ENCODE data around the gene OSBPL6. TPM values are rescaled to one million over a fixed set of nuclear protein-coding genes. Genes with fewer than 3 reads are reported as not detected.

Gene OSBPL6
- total RNA-seq, 1 donor from 2014 or later = 6.4 TPM

DNA sequence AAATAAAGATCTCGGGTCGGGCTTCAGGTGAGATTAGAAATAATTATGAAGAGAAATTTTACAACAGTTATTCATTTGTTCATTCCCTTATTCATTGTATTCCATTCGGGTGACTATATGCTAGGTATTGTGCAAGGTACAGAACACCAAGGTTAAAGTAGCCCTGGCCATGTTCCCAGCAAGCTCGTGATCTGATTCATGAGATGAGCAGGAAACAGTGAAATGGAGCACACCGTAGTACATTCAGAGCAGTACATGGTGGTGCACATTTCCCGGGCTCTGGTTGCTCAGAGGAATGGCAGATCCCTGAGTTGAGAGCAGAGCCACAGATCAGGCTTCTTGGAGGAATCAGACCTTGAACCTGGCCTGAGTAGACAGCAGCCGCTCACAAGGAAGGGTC lies 168.9 kb downstream of the OSBPL6 start:
- H3K27ac ChIP-seq (replicated peaks) = no peak overlapping the region
- H3K9me3 ChIP-seq (replicated peaks) = peaks cover 14% of the 10 kb centered on the region
- intact Hi-C loops (cut with micrococcal nuclease) = no loop called here

DNA sequence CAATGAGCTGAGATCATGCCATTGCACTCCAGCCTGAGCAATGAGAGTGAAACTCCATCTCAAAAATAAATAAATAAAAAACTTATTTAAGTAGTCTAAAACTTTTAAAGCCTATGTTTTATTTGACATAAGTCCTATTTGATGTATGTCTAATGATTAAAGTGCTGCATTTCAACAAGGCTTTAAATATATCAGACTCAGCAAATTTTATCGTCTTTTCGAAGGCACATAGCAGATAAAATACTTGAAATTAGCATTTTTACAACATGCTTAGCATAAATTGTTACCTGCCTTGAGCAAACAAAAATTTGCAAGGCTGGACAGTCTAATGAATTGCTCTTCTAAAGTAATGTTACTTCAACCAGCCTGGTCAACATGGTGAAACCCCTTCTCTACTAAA lies 170.8 kb downstream of the OSBPL6 start:
- TF ChIP-seq CTCF (IDR thresholded peaks at IDR 0.05; ENCODE audit: borderline replicate concordance) = no peak
- Histone ChIP-seq H3K4me1 (no peaks in the 10 kb centered on the region), H3K9me3 (replicated peaks) (no peaks in the 10 kb centered on the region), H3K27me3 (ENCODE audit: low read depth) (no peaks in the 10 kb centered on the region), H3K27ac (replicated peaks) (no peak overlapping the region), H3K4me3 (no peak overlapping the region), H3K36me3 (no peaks in the 10 kb centered on the region)
- DNase-seq = no peak
- intact Hi-C loops (cut with micrococcal nuclease) = no loop called here

More for the DNA sequence above, 168.9 kb downstream of the OSBPL6 start:
- no peak overlapping the region for H3K4me3 ChIP-seq
- DNase-seq = no peak
- H3K27me3 ChIP-seq (ENCODE audit: low read depth) = no peaks in the 10 kb centered on the region
- no peaks in the 10 kb centered on the region for H3K36me3 ChIP-seq
- TF ChIP-seq CTCF (IDR thresholded peaks at IDR 0.05; ENCODE audit: borderline replicate concordance) = no peak
- H3K4me1 ChIP-seq = no peaks in the 10 kb centered on the region

- no peaks in the 10 kb centered on the region for H3K4me1 ChIP-seq
Observed at GRCh38 chr2:178366412-178366811, 172.1 kb downstream of the OSBPL6 start.

DNA sequence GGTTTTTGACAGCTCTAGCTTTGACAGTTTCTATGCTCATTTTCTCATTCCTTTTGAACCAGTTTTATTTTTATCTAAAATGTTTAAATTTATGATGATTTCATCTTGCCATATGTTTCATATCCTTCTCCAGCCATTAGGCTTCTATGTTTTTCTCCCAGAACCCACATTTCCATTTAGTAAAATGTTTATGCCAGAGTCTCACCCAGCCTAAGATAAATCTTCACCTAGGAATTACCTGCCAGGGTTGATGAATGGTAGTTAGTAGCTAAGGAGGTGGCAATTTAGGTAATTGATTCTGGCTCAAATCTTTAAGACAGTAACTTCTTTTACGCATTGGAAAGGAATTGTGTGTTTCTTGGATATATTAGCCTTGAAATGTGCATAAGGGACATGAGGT lies 173.0 kb downstream of the OSBPL6 start:
- intact Hi-C loops (cut with micrococcal nuclease) = no loop called here
- H3K4me1 ChIP-seq = no peaks in the 10 kb centered on the region
- no peak for TF ChIP-seq CTCF (IDR thresholded peaks at IDR 0.05; ENCODE audit: borderline replicate concordance)

More at GRCh38 chr2:178366412-178366811, 172.1 kb downstream of the OSBPL6 start:
- Histone ChIP-seq H3K36me3 (no peaks in the 10 kb centered on the region), H3K9me3 (replicated peaks) (no peaks in the 10 kb centered on the region), H3K27me3 (ENCODE audit: low read depth) (no peaks in the 10 kb centered on the region), H3K4me3 (no peak overlapping the region), H3K27ac (replicated peaks) (no peak overlapping the region)
- no peak for TF ChIP-seq CTCF (IDR thresholded peaks at IDR 0.05; ENCODE audit: borderline replicate concordance)
- DNase-seq = no peak
- intact Hi-C loops (cut with micrococcal nuclease) = no loop called here

GRCh38 chr2:178374865-178375264 lies 180.6 kb downstream of the OSBPL6 start:
- intact Hi-C loops (cut with micrococcal nuclease) = no loop called here
- Histone ChIP-seq H3K27ac (replicated peaks) (no peak overlapping the region), H3K9me3 (replicated peaks) (no peaks in the 10 kb centered on the region), H3K4me1 (no peaks in the 10 kb centered on the region), H3K4me3 (no peak overlapping the region), H3K36me3 (peaks cover 9% of the 10 kb centered on the region), H3K27me3 (ENCODE audit: low read depth) (no peaks in the 10 kb centered on the region)
- no peak for DNase-seq
- no peak for TF ChIP-seq CTCF (IDR thresholded peaks at IDR 0.05; ENCODE audit: borderline replicate concordance)

More for the DNA sequence above, 173.0 kb downstream of the OSBPL6 start:
- no peaks in the 10 kb centered on the region for H3K36me3 ChIP-seq
- no peaks in the 10 kb centered on the region for H3K27me3 ChIP-seq (ENCODE audit: low read depth)
- H3K4me3 ChIP-seq = no peak overlapping the region
- H3K9me3 ChIP-seq (replicated peaks) = no peaks in the 10 kb centered on the region
- no peak overlapping the region for H3K27ac ChIP-seq (replicated peaks)
- no peak for DNase-seq

DNA sequence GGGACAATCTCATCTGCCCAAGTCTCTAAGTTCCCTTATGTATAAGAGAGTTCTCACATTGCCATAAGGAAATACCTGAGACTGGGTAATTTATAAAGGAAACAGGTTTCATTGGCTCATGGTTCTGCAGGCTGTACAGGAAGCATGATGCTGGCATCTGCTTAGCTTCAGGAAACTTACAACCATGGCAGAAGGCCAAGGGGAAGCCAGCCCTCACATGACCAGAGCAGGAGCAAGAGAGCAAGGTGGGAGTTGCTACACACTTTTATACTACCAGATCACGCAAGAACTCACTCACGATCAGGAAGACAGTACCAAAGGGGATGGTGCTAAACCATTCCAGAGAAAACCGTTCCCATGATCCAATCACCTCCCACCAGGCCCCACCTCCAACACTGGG lies 182.7 kb downstream of the OSBPL6 start:
- peaks cover 9% of the 10 kb centered on the region for H3K36me3 ChIP-seq
- intact Hi-C loops (cut with micrococcal nuclease) = no loop called here

More for the DNA sequence above, 182.7 kb downstream of the OSBPL6 start:
- Histone ChIP-seq H3K9me3 (replicated peaks) (no peaks in the 10 kb centered on the region), H3K27ac (replicated peaks) (no peak overlapping the region), H3K4me1 (no peaks in the 10 kb centered on the region), H3K4me3 (no peak overlapping the region), H3K27me3 (ENCODE audit: low read depth) (no peaks in the 10 kb centered on the region)
- no peak for DNase-seq
- TF ChIP-seq CTCF (IDR thresholded peaks at IDR 0.05; ENCODE audit: borderline replicate concordance) = no peak
